HUES6 (cell line): ENCODE measurements around the gene HOXB7.

ENCODE experiments used
- H3K27ac ChIP-seq: 2 replicates; pipeline ENCODE4 v1.7.0; 2013; ENCODE audit warnings: low read depth, mild to moderate bottlenecking, low read length, inconsistent platforms
- H3K27me3 ChIP-seq: 2 replicates; pipeline ENCODE4 v1.6.1; 2013; ENCODE audit warnings: low read length; ENCODE audit not compliant: control insufficient read depth, insufficient read depth
- H3K36me3 ChIP-seq: 2 replicates; pipeline ENCODE4 v1.6.1; 2013; ENCODE audit warnings: low read length; ENCODE audit not compliant: control insufficient read depth, insufficient read depth
- H3K4me1 ChIP-seq: 2 replicates; pipeline ENCODE4 v1.6.1; 2013; ENCODE audit warnings: low read length; ENCODE audit not compliant: control insufficient read depth, insufficient read depth
- H3K4me3 ChIP-seq: 2 replicates; pipeline ENCODE4 v1.5.1; 2013; ENCODE audit warnings: low read depth, low read length
- H3K9ac ChIP-seq: one replicate; pipeline ENCODE4 v1.6.1; 2013; ENCODE audit warnings: mild to moderate bottlenecking, low read length
- H3K9me3 ChIP-seq: 2 replicates; pipeline ENCODE4 v1.6.1; 2013; ENCODE audit warnings: low read depth, low read length; ENCODE audit not compliant: control insufficient read depth, insufficient read depth

Gene HOXB7

DNA sequence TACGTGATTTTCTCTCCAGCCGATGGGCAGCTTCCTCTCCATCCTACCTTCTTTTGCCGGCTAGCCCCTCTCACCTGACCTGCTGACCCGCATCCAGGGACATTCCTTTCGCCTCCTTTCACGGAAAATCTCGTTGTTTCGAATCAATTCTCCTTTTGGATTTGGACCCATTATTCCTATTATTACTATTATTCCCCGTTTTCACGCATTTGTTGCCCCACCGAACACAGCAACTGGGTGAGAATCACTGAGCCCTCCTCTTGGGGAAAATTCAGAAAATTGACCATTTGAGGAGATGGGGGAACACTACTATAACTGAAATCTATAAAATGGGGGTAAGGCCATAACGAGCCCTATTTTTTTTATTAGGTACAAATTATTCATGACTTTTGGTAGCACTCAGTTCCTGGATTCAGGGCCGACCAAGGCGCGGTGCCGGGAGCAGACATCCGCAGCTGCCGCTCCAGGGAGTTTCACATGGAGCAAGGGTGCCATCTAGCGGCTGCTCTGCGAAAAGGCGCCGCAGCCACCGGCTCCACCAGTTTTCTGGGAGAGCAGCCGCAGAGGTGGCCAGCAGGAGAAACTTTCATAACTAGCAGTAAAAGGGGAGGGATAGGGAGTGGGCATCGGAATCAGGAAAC, 7.6 kb upstream of the HOXB7 start:
- peak overlapping the region; percentile 67 for H3K9ac ChIP-seq
- peaks cover 99% of the 10 kb centered on the region for H3K27me3 ChIP-seq
- peak overlapping the region; percentile 39; the same call in 1 of the 2 replicates for H3K4me3 ChIP-seq
- no peaks in the 10 kb centered on the region for H3K9me3 ChIP-seq
- no peak overlapping the region; the same call in 1 of the 2 replicates for H3K27ac ChIP-seq
- no peaks in the 10 kb centered on the region for H3K36me3 ChIP-seq
- peaks cover 13% of the 10 kb centered on the region; the same call in 1 of the 2 replicates for H3K4me1 ChIP-seq

DNA sequence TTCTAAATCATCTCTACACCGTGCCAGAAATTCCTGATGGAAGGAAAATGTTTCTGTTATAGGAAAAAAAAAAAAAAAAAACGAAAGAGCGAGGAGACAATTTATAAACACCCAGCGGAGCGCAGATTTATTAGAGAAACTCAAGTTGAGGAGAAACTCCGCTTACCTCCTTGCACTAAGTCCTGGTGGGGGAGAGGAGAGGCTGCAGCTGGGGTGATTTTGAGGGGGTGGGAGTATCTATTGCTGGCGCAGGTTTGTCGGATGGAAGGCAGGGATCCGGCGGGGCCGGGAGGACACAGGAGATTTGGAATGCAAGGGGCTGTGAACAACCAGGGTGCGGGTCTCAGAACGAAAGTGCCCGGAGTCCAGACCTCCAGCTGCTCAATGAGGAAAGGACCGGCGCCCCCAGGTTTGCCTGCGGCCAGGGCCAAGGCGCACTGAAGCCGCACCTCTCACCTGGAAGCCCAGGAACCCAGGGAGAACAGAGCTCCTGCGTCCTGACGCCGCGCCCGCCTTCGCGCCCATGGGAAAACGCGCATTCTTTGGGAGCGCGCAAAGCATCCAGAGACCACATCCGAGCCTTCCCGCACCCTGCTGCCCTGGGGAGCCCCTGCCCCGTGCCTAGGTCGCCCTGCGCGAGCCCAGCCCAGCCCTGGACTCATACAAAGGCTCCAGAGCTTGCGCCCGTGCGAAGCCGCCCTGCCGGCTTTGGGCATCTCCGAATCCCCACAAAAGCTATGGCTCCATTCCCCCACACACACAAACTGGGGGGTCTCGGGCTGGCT, 6.8 kb upstream of the HOXB7 start:
- Histone ChIP-seq H3K4me1 (peaks cover 14% of the 10 kb centered on the region), H3K27me3 (peaks cover 99% of the 10 kb centered on the region), H3K27ac (no peak overlapping the region; the same call in 1 of the 2 replicates), H3K36me3 (no peaks in the 10 kb centered on the region), H3K9me3 (no peaks in the 10 kb centered on the region), H3K9ac (peak overlapping the region; percentile 67), H3K4me3 (peak overlapping the region; percentile 39; the same call in 1 of the 2 replicates)

DNA sequence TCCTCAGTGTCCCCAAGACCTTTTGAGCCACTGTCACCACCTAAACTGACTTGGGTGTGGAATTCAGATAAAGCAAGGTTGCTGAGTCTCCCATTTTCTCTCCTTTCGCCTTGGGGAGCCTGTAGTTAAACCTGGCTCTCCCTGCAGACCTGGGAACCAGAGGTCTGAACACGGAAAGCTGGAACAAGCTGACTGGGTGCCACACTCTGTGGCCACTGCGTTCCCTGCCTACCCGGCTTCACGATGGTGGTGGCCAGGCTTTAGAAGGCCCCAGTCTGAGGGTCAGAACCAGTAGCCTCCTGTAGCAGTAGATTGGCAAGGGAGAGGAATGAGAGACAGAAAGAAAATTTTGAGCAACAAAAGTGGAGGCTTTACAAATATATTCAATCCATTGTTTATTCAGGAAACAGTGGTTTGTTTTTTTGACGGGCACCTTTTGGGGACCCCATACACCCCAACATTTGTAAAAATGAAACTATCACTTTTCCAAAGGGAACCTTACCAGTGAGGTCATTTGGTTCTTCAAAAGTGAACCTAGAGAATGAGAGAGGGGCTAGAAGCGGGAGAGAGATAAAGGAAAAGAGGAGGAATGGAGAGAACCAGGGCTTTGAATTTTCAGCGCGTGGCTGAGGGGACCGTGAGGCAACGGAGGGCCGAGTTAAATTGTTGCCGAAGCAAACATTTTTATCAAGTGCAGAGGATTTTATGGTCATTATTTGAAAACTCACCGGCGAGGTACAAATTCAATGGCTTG, 6.1 kb upstream of the HOXB7 start:
- Histone ChIP-seq H3K27ac (no peak overlapping the region; the same call in 1 of the 2 replicates), H3K4me3 (peak overlapping the region; percentile 39; the same call in 1 of the 2 replicates), H3K4me1 (peaks cover 18% of the 10 kb centered on the region), H3K9ac (peak overlapping the region; percentile 67), H3K27me3 (peaks cover 99% of the 10 kb centered on the region), H3K36me3 (no peaks in the 10 kb centered on the region), H3K9me3 (no peaks in the 10 kb centered on the region)

DNA sequence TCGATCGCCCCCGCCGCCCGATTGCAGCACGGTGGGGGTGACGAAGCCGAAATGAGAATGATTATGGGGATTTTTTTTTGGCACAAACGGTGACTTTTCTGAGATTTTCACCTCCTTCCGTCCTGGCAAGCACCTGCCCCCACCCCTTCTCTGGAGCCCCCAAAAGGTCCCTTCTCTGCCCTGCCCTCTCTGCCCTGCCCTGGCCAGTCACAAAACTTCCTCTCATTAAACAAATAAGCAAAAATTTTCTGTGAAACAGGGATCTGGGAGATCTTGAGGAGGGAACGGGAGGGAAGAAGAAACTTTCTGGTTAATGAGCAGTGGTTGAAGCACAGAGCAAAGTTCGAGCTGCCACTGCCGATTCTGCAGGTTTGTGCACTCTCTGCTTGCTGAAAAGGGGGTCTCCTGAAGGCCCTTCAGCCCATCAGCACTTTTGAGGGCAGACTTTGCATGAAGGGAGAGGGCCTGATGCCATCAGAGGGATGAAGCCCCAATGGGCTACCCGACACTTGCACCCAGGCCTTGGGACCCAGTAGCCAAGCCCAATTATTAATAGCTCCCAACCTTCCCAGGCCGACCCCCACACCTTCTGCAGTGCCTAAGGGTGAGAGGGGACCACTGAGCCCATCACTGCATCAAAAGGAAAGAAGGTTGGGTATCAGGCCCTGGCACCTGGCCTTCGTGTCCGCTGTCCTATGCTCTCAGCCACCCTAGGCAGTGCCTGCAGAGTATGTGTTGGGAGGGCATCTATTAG, 5.3 kb upstream of the HOXB7 start:
- Histone ChIP-seq H3K27me3 (peaks cover 99% of the 10 kb centered on the region), H3K4me3 (peak overlapping the region; percentile 27; the same call in 1 of the 2 replicates)

DNA sequence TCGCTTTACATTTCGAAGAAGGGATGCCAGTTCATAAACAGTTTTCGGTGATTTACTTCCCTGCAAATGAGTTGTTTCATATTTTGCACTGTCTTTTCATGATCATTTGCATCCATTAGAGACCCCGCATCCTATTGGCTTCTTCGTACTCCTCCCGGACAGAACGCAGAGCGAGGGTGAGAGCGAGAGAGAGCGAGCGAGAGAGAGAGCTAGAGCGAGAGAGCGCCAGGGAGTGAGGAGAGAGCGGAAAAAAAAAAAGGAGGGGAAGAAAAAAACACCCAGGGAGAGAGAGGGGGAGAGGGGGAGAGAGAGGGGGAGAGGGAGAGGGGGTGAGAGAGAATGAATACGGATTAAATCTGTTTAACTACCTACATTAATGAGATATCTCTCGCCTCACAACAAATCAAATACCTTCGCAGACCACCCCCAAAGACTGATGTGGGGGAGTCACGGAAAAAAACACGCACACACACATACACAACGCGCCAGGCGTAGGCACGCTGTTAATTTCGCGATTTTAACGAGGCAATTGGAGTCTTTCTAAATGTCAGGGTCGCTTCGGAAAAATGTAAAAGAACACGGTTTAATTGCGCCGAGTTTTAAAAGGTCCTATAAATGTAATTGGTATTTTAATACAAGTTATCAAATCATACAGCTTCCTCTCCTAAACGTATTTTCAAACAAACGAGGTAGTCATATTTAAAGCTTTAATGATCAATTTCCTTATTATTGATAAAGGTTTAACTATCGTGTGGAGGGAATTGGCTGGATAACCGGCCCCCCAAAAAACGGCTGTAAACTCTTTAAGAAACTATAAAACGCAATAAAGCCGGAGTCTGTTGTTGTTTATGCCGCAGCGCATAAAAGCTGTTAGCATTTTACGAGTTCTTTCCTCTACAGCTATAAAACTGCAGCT, 4.5 kb upstream of the HOXB7 start, which contains the start of gene HOXB8:
Gene HOXB8, minus strand, starts transcription at position 246 of the 916 bp plus-strand sequence. CDS start 588 bp downstream, outside the sequence.
- Histone ChIP-seq H3K27ac (peak within 1 kb of the TSS; percentile 18; the same call in 1 of the 2 replicates), H3K27me3 (peaks cover 99% of the 10 kb centered on the region), H3K4me3 (peak within 1 kb of the TSS; percentile 52), H3K9ac (peak within 1 kb of the TSS; percentile 94), H3K4me1 (peaks cover 17% of the 10 kb centered on the region), H3K9me3 (no peaks in the 10 kb centered on the region), H3K36me3 (no peaks in the 10 kb centered on the region)

More for the DNA sequence above, 5.3 kb upstream of the HOXB7 start:
- H3K4me1 ChIP-seq: peaks cover 21% of the 10 kb centered on the region
- H3K27ac ChIP-seq: no peak overlapping the region; the same call in 1 of the 2 replicates
- peak overlapping the region; percentile 67 for H3K9ac ChIP-seq
- no peaks in the 10 kb centered on the region for H3K36me3 ChIP-seq
- H3K9me3 ChIP-seq: no peaks in the 10 kb centered on the region

DNA sequence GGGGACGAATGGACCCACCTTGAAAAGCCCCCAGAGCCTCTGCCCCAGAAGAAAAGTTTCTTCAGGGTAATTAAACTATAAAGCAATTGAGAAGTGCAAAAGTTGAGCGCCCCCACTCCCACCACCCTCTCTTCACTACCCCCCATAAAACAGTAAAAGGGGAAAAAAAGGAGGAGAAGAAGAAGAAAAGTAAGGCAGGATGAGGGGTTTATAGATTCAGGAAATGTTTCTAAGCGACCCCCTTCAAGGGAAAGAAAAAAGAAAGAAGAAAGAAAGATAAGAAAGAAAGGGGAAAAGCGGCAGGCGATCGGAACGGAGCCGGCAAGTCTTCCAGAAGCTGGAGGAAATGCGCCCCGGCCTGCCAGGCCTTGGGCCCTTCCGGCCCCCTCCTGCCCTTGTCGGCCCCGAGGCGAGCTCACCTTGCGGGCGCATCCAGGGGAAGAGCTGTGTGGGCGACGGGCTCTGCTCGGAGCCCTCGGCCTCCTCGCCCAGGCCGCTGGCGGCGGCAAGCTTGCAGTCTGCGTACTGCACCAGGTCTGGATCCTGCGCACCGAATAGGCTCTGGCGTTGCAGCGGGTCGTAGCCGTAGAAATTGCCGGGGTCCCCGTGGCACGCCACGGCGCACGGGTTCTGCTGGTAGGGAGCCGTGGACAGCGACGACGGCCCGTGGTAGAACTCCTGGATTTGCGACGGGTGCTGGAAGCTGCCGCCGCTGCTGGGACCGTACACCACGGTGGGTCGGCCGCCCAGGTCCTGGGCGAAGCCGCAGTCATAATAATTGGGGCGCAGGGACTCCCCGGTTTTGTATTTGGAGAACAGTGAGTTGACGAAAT, 3.3 kb upstream of the HOXB7 start:
- Histone ChIP-seq H3K4me1 (peaks cover 15% of the 10 kb centered on the region), H3K9ac (peak overlapping the region; percentile 94), H3K4me3 (peak overlapping the region; percentile 52), H3K27ac (peak overlapping the region; percentile 18; the same call in 1 of the 2 replicates), H3K9me3 (no peaks in the 10 kb centered on the region), H3K36me3 (no peaks in the 10 kb centered on the region), H3K27me3 (peaks cover 99% of the 10 kb centered on the region)

DNA sequence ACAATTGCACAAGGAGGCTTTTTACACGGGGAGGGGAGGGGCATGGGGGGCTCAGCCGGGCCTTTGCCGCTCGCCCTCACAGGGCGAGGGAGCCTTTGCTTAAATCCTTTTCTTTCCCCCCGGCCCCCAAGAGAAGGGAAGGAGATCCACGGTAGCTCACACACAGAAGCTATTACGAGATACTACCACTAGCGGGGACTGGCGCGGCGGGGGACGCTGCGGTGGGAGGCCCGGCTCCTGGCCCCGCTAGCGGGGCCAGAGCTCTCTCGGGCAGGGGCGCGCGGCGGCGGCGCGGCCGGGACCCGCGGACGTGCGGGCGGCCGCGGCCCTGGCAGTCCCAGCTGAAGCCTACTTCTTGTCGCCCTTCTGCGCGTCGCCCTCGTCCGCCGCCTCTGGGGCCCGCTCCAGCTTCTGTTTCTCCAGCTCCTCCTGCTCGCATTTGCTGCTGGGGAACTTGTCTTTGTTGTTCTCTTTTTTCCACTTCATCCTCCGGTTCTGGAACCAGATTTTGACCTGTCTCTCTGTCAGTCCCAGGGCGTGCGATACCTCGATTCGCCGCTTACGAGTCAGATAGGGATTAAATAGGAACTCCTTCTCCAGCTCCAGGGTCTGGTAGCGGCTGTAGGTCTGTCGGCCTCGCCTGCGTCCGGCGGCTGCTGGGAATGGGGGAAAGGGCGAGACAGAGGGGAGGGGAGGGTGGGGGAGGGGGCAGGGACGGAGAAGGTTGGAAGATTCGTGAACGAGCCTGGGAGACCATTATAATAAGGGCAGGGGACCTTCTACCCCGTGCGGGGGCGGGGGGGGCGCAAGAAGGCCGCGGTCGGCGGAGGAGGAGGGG, 2.3 kb upstream of the HOXB7 start:
- Histone ChIP-seq H3K4me1 (peaks cover 13% of the 10 kb centered on the region), H3K9me3 (no peaks in the 10 kb centered on the region), H3K27ac (no peak overlapping the region; the same call in 1 of the 2 replicates), H3K9ac (peak overlapping the region; percentile 94), H3K4me3 (peak overlapping the region; percentile 54; the same call in 1 of the 2 replicates), H3K27me3 (peaks cover 99% of the 10 kb centered on the region), H3K36me3 (no peaks in the 10 kb centered on the region)

DNA sequence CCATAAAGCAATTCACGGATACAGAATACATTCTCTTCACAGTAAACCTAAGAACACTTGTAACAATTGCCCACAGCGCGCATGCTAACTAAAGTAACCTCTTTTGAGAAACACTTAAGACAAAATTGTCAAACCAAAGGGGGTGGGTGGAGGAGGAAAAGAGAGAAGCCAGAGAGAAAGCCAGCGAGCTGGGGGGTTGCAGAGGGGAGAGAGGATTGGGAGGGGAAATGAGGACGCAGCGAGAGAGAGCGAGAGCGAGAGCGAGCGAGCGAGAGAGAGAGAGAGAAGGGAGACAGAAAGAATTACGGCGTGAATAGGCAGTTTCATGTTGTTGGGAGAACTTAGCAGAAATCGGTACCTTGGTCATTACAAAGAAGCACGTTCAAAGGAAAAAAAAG, 1.6 kb upstream of the HOXB7 start:
- H3K27ac ChIP-seq: no peak overlapping the region; the same call in 1 of the 2 replicates
- peak overlapping the region; percentile 54; the same call in 1 of the 2 replicates for H3K4me3 ChIP-seq
- H3K4me1 ChIP-seq: peaks cover 12% of the 10 kb centered on the region
- H3K9me3 ChIP-seq: no peaks in the 10 kb centered on the region
- H3K27me3 ChIP-seq: peaks cover 99% of the 10 kb centered on the region
- peak overlapping the region; percentile 94 for H3K9ac ChIP-seq
- H3K36me3 ChIP-seq: no peaks in the 10 kb centered on the region
